IMR-90 (cell line): ENCODE results near the gene ELOVL2. TPM values are rescaled to one million over a fixed set of nuclear protein-coding genes. Genes with fewer than 3 reads are reported as not detected.

Source experiments
- ATAC-seq: fragments of 200-7000 bp; cut with Tn5 transposase; 2 replicates; pipeline ENCODE4 v1.9.1; 2020; ENCODE audit warnings: low read depth, mild to moderate bottlenecking, moderate library complexity
- BruUV-seq: library from RNA; stranded (reverse); fragments of 400-500 nt; replicated peaks from 2 replicates; lab custom pipeline; 2021; lab: Mats Ljungman, UMichigan
- CTCF ChIA-PET: fragments of 300-600 bp; formaldehyde crosslinking; extraction: SDS; loops from one replicate; lab custom pipeline; 2021; ENCODE audit warnings: antibody characterized with exemption; lab: Yijun Ruan, JAX
- POLR2A ChIA-PET: fragments of 300-600 bp; sonication (Branson Sonifier 250); formaldehyde crosslinking; loops from one replicate; lab custom pipeline; 2022; ENCODE audit warnings: antibody characterized with exemption; ENCODE audit not compliant: unreplicated experiment; lab: Charles Lee
- DNase-seq: peaks from one replicate; pipeline ENCODE4 v3.0.0; 2013
- H2AFZ ChIP-seq: replicated peaks from 2 replicates; pipeline ENCODE3; 2013; ENCODE audit warnings: low read length, mild to moderate bottlenecking; ENCODE audit not compliant: poor library complexity
- H2AK5ac ChIP-seq: 2 replicates; pipeline ENCODE4 v1.6.1; 2013; ENCODE audit warnings: low read depth, low read length, inconsistent platforms
- H2AK9ac ChIP-seq: replicated peaks from 2 replicates; pipeline ENCODE3; 2013; ENCODE audit warnings: mild to moderate bottlenecking, low read depth, low read length, moderate library complexity; ENCODE audit not compliant: poor library complexity
- H2BK120ac ChIP-seq: 2 replicates; pipeline ENCODE4 v1.6.1; 2013; ENCODE audit warnings: low read depth, low read length, inconsistent platforms
- H2BK15ac ChIP-seq: 3 replicates; pipeline ENCODE4 v1.6.1; 2013; ENCODE audit warnings: low read depth, low read length, inconsistent platforms
- H2BK20ac ChIP-seq: 2 replicates; pipeline ENCODE4 v1.6.1; 2013; ENCODE audit warnings: low read depth, mild to moderate bottlenecking, inconsistent platforms, low read length, moderate library complexity
- H2BK5ac ChIP-seq: 2 replicates; pipeline ENCODE4 v1.6.1; 2013; ENCODE audit warnings: mild to moderate bottlenecking, low read depth, low read length, inconsistent platforms; ENCODE audit not compliant: poor library complexity, severe bottlenecking
- H3K14ac ChIP-seq: replicated peaks from 2 replicates; pipeline ENCODE4 v1.6.1; 2013; ENCODE audit warnings: low read depth, low read length, inconsistent platforms
- H3K18ac ChIP-seq: 2 replicates; pipeline ENCODE4 v1.6.1; 2013; ENCODE audit warnings: low read depth, low read length, control low read depth
- H3K23ac ChIP-seq: 2 replicates; pipeline ENCODE4 v1.6.1; 2013; ENCODE audit warnings: low read depth, low read length, inconsistent platforms
- H3K27ac ChIP-seq: 2 replicates; pipeline ENCODE4 v1.5.1; 2013; ENCODE audit warnings: mild to moderate bottlenecking, control low read depth, low read length; ENCODE audit not compliant: insufficient read depth
- H3K27me3 ChIP-seq: 2 replicates; pipeline ENCODE4 v1.6.1; 2013; ENCODE audit warnings: low read length; ENCODE audit not compliant: control insufficient read depth, insufficient read depth
- H3K36me3 ChIP-seq: 2 replicates; pipeline ENCODE4 v1.6.1; 2013; ENCODE audit warnings: low read length, mixed read lengths; ENCODE audit not compliant: control insufficient read depth, insufficient read depth
- H3K4ac ChIP-seq: 2 replicates; pipeline ENCODE4 v1.6.1; 2013; ENCODE audit warnings: low read depth, low read length, inconsistent platforms
- H3K4me1 ChIP-seq: 2 replicates; pipeline ENCODE4 v1.6.1; 2013; ENCODE audit warnings: low read length, mixed read lengths; ENCODE audit not compliant: control insufficient read depth, insufficient read depth
- H3K4me2 ChIP-seq: 2 replicates; pipeline ENCODE4 v1.6.1; 2013; ENCODE audit warnings: low read depth, mild to moderate bottlenecking, control low read depth, low read length, moderate library complexity
- H3K4me3 ChIP-seq: 2 replicates; pipeline ENCODE4 v1.5.1; 2013; ENCODE audit warnings: low read depth, mild to moderate bottlenecking, control low read depth, low read length, moderate library complexity; ENCODE audit not compliant: insufficient read depth
- H3K56ac ChIP-seq: 2 replicates; pipeline ENCODE4 v1.6.1; 2013; ENCODE audit warnings: low read length, inconsistent platforms; ENCODE audit not compliant: insufficient read depth; ENCODE audit errors: extremely low read depth
- H3K79me1 ChIP-seq, 2 experiments: 2 replicates each; pipeline ENCODE4 v1.6.1; 2013; ENCODE audit warnings: low read length in 2 of 2, inconsistent platforms in 1 of 2, low read depth in 1 of 2
- H3K9ac ChIP-seq: 2 replicates; pipeline ENCODE4 v1.6.1; 2013; ENCODE audit warnings: low read depth, low read length, control low read depth
- H3K9me1 ChIP-seq: 2 replicates; pipeline ENCODE4 v1.6.1; 2013; ENCODE audit warnings: low read length, inconsistent platforms; ENCODE audit not compliant: insufficient read depth
- H3K9me3 ChIP-seq: 2 replicates; pipeline ENCODE4 v1.6.1; 2013; ENCODE audit warnings: low read length; ENCODE audit not compliant: control insufficient read depth, insufficient read depth
- H4K20me1 ChIP-seq: 2 replicates; pipeline ENCODE4 v1.6.1; 2013; ENCODE audit warnings: low read length, inconsistent platforms; ENCODE audit not compliant: insufficient read depth
- H4K5ac ChIP-seq: 2 replicates; pipeline ENCODE4 v1.6.1; 2013; ENCODE audit warnings: mild to moderate bottlenecking, low read depth, low read length, control low read depth
- H4K8ac ChIP-seq, 2 experiments: 2 replicates each; pipeline ENCODE4 v1.6.1; 2013; ENCODE audit warnings: low read depth in 2 of 2, low read length in 2 of 2, control low read depth in 1 of 2, inconsistent platforms in 1 of 2
- H4K91ac ChIP-seq: 2 replicates; pipeline ENCODE4 v1.6.1; 2013; ENCODE audit warnings: low read depth, low read length, inconsistent platforms; ENCODE audit not compliant: insufficient read depth
- BHLHE40 ChIP-seq: fragments of 150-350 bp; IDR thresholded peaks from 2 replicates; pipeline ENCODE4 v1.6.1; 2016; ENCODE audit warnings: mild to moderate bottlenecking, low read depth, low read length
- MAFK ChIP-seq: IDR thresholded peaks from 2 replicates; pipeline ENCODE4 v1.6.1; 2012; ENCODE audit warnings: low read depth, low read length, improper control_type of control experiment
- NFE2L2 ChIP-seq: fragments of 150-350 bp; IDR thresholded peaks from 2 replicates; pipeline ENCODE4 v1.6.1; 2016; ENCODE audit warnings: low read depth, mild to moderate bottlenecking, low read length
- RAD21 ChIP-seq: IDR thresholded peaks from 2 replicates; pipeline ENCODE4 v1.6.1; 2012; ENCODE audit warnings: low read length, improper control_type of control experiment
- SMC3 ChIP-seq: fragments of 150-350 bp; IDR thresholded peaks from 2 replicates; pipeline ENCODE4 v1.6.1; 2016; ENCODE audit warnings: low read depth, mild to moderate bottlenecking, antibody characterized with exemption, low read length, moderate library complexity
- WGBS, 2 experiments: methylation state at CpG; one replicate each; pipeline versions ENCODE4 v1.1.5 to v1.1.7; 2013; ENCODE audit warnings: missing lambda C conversion rate in 2 of 2; ENCODE audit not compliant: insufficient read length in 1 of 2; ENCODE audit errors: extremely low coverage in 2 of 2; 5-methylcytosine and 5-hydroxymethylcytosine counted together
- dilution Hi-C: fragments of 300-500 bp; cut with HindIII; formaldehyde crosslinking; loops from one replicate; pipeline ENCODE4 v1.14.3; 2018; ENCODE audit warnings: low sequenced_read_pairs; ENCODE audit not compliant: unreplicated experiment
- in situ Hi-C: fragments of 300-500 bp; cut with MboI; formaldehyde crosslinking; loops from 3 replicates; pipeline ENCODE4 v1.14.3; 2019; ENCODE audit warnings: low sequenced_read_pairs, inconsistent platforms, mixed read lengths
- intact Hi-C: fragments of 100-400 bp; cut with micrococcal nuclease; formaldehyde crosslinking; loops from 2 replicates; pipeline ENCODE4 v1.10.0; 2022
- polyA plus RNA-seq, 3 experiments: library from polyadenylated mRNA; depleted of rRNA; stranded (reverse); fragments of >200 nt; gene quantifications; 2 replicates each; pipeline ENCODE4 v1.2.3, GENCODE V29; 2012; ENCODE audit warnings: low replicate concordance in 1 of 3
- total RNA-seq: library from RNA; depleted of rRNA; stranded (reverse); fragments of >200 nt; gene quantifications from 2 replicates; pipeline ENCODE4 v1.2.3, GENCODE V29; 2012

The ELOVL2 gene
- total and polyA plus RNA-seq, 2 of the 4 experiments (the other 2 are of a cell fraction): 6.3 to 7.9 TPM

- ATAC-seq (peak; percentile 1; the same call in 1 of the 2 replicates), DNase-seq (no peak)
- H2AK9ac ChIP-seq: peak overlapping the region; percentile 0
- in situ Hi-C loops (no loop called here), dilution Hi-C loops (no loop called here), intact Hi-C loops (loop anchor here (5.0 kb wide), 1 partner anchor 44 kb away; no protein-coding TSS in a partner anchor)
- no peak overlapping the region; the same call in 2 of the 3 replicates for H2BK15ac ChIP-seq
- CTCF ChIA-PET: interaction anchor here (0.9 to 1.0 kb wide), 2 partner anchors 50 to 402 kb away, joined by 3 read pairs; no protein-coding TSS in a partner anchor
- peak overlapping the region; percentile 96 for H2AFZ ChIP-seq
- POLR2A ChIA-PET: no interaction called here
- H3K4me1 ChIP-seq: peaks cover 3% of the 10 kb centered on the region; the same call in 1 of the 2 replicates
- peak overlapping the region; percentile 58 for H3K18ac ChIP-seq
- H3K14ac ChIP-seq: peak overlapping the region; percentile 76
- H2BK20ac ChIP-seq: no peak overlapping the region; the same call in 1 of the 2 replicates
- H3K9me1 ChIP-seq: no peaks in the 10 kb centered on the region
- H4K91ac ChIP-seq: peak overlapping the region; percentile 70; the same call in 1 of the 2 replicates
- peak overlapping the region; percentile 69 for H3K23ac ChIP-seq
- TF ChIP-seq SMC3: no peak
- peak; percentile 24 for TF ChIP-seq RAD21
- TF ChIP-seq BHLHE40: no peak
- no peak for TF ChIP-seq MAFK
- TF ChIP-seq NFE2L2: no peak
- H3K4me2 ChIP-seq: peak overlapping the region; percentile 91
- peak overlapping the region; percentile 70 for H3K4me3 ChIP-seq
- H3K9ac ChIP-seq: peak overlapping the region; percentile 76
- peak overlapping the region; percentile 75 to 88 for H4K8ac ChIP-seq
- peak overlapping the region; percentile 74 for H3K27ac ChIP-seq
- peaks cover 13% of the 10 kb centered on the region; the same call in 1 of the 2 replicates for H4K20me1 ChIP-seq
- peak overlapping the region; percentile 78 for H2BK120ac ChIP-seq
- H3K4ac ChIP-seq: peak overlapping the region; percentile 85
- H3K36me3 ChIP-seq: no peaks in the 10 kb centered on the region
- peaks cover 11 to 28% of the 10 kb centered on the region in 2 experiments; a peak in 3 of 4 replicates for H3K79me1 ChIP-seq
- BruUV-seq: no TSS peak
- no peaks in the 10 kb centered on the region for H3K9me3 ChIP-seq
- H3K27me3 ChIP-seq: no peaks in the 10 kb centered on the region
- H2AK5ac ChIP-seq: no peak overlapping the region
- H3K56ac ChIP-seq: peak overlapping the region; percentile 48
- peak overlapping the region; percentile 63 for H2BK5ac ChIP-seq
- peak overlapping the region; percentile 32 for H4K5ac ChIP-seq
- WGBS, 2 experiments: no CpG with 5 or more reads among the region's 17 CpGs
Observed at GRCh38 chr6:11093376-11093625, 49.2 kb upstream of the ELOVL2 start.
